ENCODE data around the gene ANO7.

Gene ANO7

GRCh38 chr2:241226723-241227572 is 38.5 kb downstream of the ANO7 start:
- no peak overlapping the region for H3K4me2 ChIP-seq (ENCODE audit: low read length)
- TF ChIP-seq EZH2phosphoT487 (IDR thresholded peaks at IDR 0.05; ENCODE audit: low read depth): no peak
- no peak for TF ChIP-seq CTCF (IDR thresholded peaks at IDR 0.05; ENCODE audit: low read depth, low read length)
- H3K4me3 ChIP-seq (ENCODE audit: low read length): no peak overlapping the region
- H3K79me2 ChIP-seq (ENCODE audit: low read length): no peaks in the 10 kb centered on the region
- peaks cover 26% of the 10 kb centered on the region for H3K36me3 ChIP-seq (replicated peaks; ENCODE audit: low read depth, low read length)
- H3K4me1 ChIP-seq (ENCODE audit: low read length): no peaks in the 10 kb centered on the region
- no peaks in the 10 kb centered on the region for H4K20me1 ChIP-seq (ENCODE audit: insufficient read depth, low read length)
- H3K27ac ChIP-seq (ENCODE audit: low read length): no peak overlapping the region
- no peak overlapping the region for H3K9ac ChIP-seq (ENCODE audit: low read length)
- no peak overlapping the region for H2AFZ ChIP-seq (ENCODE audit: low read depth, low read length)
- H3K9me3 ChIP-seq (ENCODE audit: insufficient read depth, low read length): no peaks in the 10 kb centered on the region
- no peaks in the 10 kb centered on the region for H3K27me3 ChIP-seq (ENCODE audit: low read depth, low read length)

GRCh38 chr2:241227594-241227993 is 39.1 kb downstream of the ANO7 start:
- Histone ChIP-seq H4K20me1 (ENCODE audit: insufficient read depth, low read length) (no peaks in the 10 kb centered on the region), H3K27me3 (ENCODE audit: low read depth, low read length) (no peaks in the 10 kb centered on the region), H3K4me3 (ENCODE audit: low read length) (no peak overlapping the region), H3K4me2 (ENCODE audit: low read length) (no peak overlapping the region), H3K4me1 (ENCODE audit: low read length) (no peaks in the 10 kb centered on the region), H2AFZ (ENCODE audit: low read depth, low read length) (no peak overlapping the region), H3K9ac (ENCODE audit: low read length) (no peak overlapping the region), H3K9me3 (ENCODE audit: insufficient read depth, low read length) (no peaks in the 10 kb centered on the region), H3K36me3 (replicated peaks; ENCODE audit: low read depth, low read length) (peaks cover 27% of the 10 kb centered on the region), H3K27ac (ENCODE audit: low read length) (no peak overlapping the region), H3K79me2 (ENCODE audit: low read length) (no peaks in the 10 kb centered on the region)
- TF ChIP-seq EZH2phosphoT487 (IDR thresholded peaks at IDR 0.05; ENCODE audit: low read depth) (no peak), CTCF (IDR thresholded peaks at IDR 0.05; ENCODE audit: low read depth, low read length) (no peak)

GRCh38 chr2:241228081-241228859 is 39.8 kb downstream of the ANO7 start:
- H3K36me3 ChIP-seq (replicated peaks; ENCODE audit: low read depth, low read length): peaks cover 27% of the 10 kb centered on the region

More at GRCh38 chr2:241228081-241228859, 39.8 kb downstream of the ANO7 start:
- Histone ChIP-seq H3K79me2 (ENCODE audit: low read length) (no peaks in the 10 kb centered on the region), H2AFZ (ENCODE audit: low read depth, low read length) (no peak overlapping the region), H3K27ac (ENCODE audit: low read length) (no peak overlapping the region), H3K9me3 (ENCODE audit: insufficient read depth, low read length) (no peaks in the 10 kb centered on the region), H3K4me1 (ENCODE audit: low read length) (no peaks in the 10 kb centered on the region), H4K20me1 (ENCODE audit: insufficient read depth, low read length) (no peaks in the 10 kb centered on the region), H3K9ac (ENCODE audit: low read length) (no peak overlapping the region), H3K27me3 (ENCODE audit: low read depth, low read length) (no peaks in the 10 kb centered on the region), H3K4me3 (ENCODE audit: low read length) (no peak overlapping the region), H3K4me2 (ENCODE audit: low read length) (no peak overlapping the region)
- no peak for TF ChIP-seq CTCF (IDR thresholded peaks at IDR 0.05; ENCODE audit: low read depth, low read length)
- no peak for TF ChIP-seq EZH2phosphoT487 (IDR thresholded peaks at IDR 0.05; ENCODE audit: low read depth)

Data from OCI-LY3 (cell line).